Measurements from ENCODE around the gene CTAGE1. TPM values are rescaled to one million over a fixed set of nuclear protein-coding genes. Genes with fewer than 3 reads are reported as not detected.
"Not testable (repeated sequence)": the region's sequence is repeated elsewhere in the genome, so short reads cannot be mapped to it uniquely, and the experiment has no call there.

The CTAGE1 gene
- total RNA-seq, 2 experiments from 2014 or later = not detected

- Mint-ChIP-seq H3K27me3 (no peaks in the 10 kb centered on the region), H3K4me1 (ENCODE audit: low read depth) (no peaks in the 10 kb centered on the region), H3K4me3 (no peak overlapping the region), H3K27ac (no peak overlapping the region), H3K9me3 (peaks cover 17% of the 10 kb centered on the region), H3K36me3 (no peaks in the 10 kb centered on the region)
- intact Hi-C loops (cut with micrococcal nuclease) = no loop called here
- ChIA-PET POLR2A (no interaction called here), CTCF (interaction anchor here (1.1 kb wide), 1 partner anchor 25 kb away, joined by 3 read pairs; no protein-coding TSS in a partner anchor)
- DNase-seq = no peak
Observed at GRCh38 chr18:22408059-22408458, 9.7 kb downstream of the CTAGE1 start.

DNA sequence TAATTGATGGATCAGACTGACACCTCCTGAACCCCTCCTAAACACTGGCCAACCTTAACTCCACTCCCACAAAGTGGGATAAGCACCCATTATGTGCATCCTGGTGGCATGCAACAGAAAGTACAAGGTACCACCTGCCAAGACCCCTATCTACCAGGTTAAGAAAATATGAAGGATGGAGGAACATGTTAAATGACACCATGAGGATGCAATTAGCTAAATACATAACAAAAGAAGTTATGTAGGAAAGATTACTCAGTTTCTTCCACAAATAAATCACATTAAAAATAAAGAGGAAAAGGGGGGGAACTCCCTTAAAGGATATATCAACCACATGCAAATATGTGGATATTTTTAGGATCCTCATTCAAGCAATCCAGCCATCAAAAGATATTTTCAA, 12.6 kb downstream of the CTAGE1 start:
- Mint-ChIP-seq H3K4me1 (ENCODE audit: low read depth) (no peaks in the 10 kb centered on the region), H3K27me3 (no peaks in the 10 kb centered on the region), H3K36me3 (no peaks in the 10 kb centered on the region), H3K4me3 (no peak overlapping the region), H3K27ac (no peak overlapping the region), H3K9me3 (peaks cover 17% of the 10 kb centered on the region)
- DNase-seq = no peak
- intact Hi-C loops (cut with micrococcal nuclease) = loop anchor here (2.0 kb wide), 1 partner anchor 22 kb away; no protein-coding TSS in a partner anchor
- ChIA-PET POLR2A (no interaction called here), CTCF (no interaction called here)

- Mint-ChIP-seq H3K9me3 (peaks cover 11% of the 10 kb centered on the region), H3K4me1 (ENCODE audit: low read depth) (no peaks in the 10 kb centered on the region), H3K36me3 (no peaks in the 10 kb centered on the region), H3K27me3 (no peaks in the 10 kb centered on the region), H3K27ac (no peak overlapping the region), H3K4me3 (no peak overlapping the region)
- ChIA-PET POLR2A (no interaction called here), CTCF (no interaction called here)
- DNase-seq = no peak
- intact Hi-C loops (cut with micrococcal nuclease) = loop anchor here (2.0 kb wide), 1 partner anchor 23 kb away; no protein-coding TSS in a partner anchor
Observed at GRCh38 chr18:22403950-22404349, 13.8 kb downstream of the CTAGE1 start.

DNA sequence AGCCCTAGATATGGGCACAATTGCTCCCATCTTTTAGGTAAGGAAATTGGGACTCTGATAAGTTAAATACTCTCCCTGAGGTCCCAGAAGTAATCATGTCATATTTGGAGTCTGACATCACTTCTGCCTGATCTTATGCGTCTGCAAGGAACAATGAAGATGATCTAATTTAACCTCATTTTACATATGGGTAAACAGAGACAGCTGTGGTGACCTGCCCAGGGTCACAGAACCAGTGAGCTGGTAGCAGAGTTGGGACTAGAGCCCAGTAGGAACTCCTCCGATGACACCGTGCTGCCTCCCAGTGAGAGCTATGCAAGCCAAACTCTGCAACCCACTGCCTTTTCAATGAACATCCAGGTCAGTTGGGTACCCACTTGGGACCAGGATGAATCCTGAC, 17.8 kb downstream of the CTAGE1 start:
- no peak overlapping the region for H3K27ac Mint-ChIP-seq
- no peak overlapping the region for H3K4me3 Mint-ChIP-seq
- DNase-seq = no peak
- no peaks in the 10 kb centered on the region for H3K27me3 Mint-ChIP-seq
- CTCF ChIA-PET = no interaction called here
- H3K9me3 Mint-ChIP-seq = peaks cover 4% of the 10 kb centered on the region
- no peaks in the 10 kb centered on the region for H3K36me3 Mint-ChIP-seq
- no peaks in the 10 kb centered on the region for H3K4me1 Mint-ChIP-seq (ENCODE audit: low read depth)
- intact Hi-C loops (cut with micrococcal nuclease) = no loop called here
- POLR2A ChIA-PET = no interaction called here

- ChIA-PET CTCF (no interaction called here), POLR2A (no interaction called here)
- Mint-ChIP-seq H3K36me3 (no peaks in the 10 kb centered on the region), H3K4me3 (no peak overlapping the region), H3K4me1 (ENCODE audit: low read depth) (no peaks in the 10 kb centered on the region), H3K27me3 (no peaks in the 10 kb centered on the region), H3K27ac (no peak overlapping the region), H3K9me3 (no peaks in the 10 kb centered on the region)
- intact Hi-C loops (cut with micrococcal nuclease) = no loop called here
- no peak for DNase-seq
Observed at GRCh38 chr18:22398464-22398863, 19.3 kb downstream of the CTAGE1 start.

DNA sequence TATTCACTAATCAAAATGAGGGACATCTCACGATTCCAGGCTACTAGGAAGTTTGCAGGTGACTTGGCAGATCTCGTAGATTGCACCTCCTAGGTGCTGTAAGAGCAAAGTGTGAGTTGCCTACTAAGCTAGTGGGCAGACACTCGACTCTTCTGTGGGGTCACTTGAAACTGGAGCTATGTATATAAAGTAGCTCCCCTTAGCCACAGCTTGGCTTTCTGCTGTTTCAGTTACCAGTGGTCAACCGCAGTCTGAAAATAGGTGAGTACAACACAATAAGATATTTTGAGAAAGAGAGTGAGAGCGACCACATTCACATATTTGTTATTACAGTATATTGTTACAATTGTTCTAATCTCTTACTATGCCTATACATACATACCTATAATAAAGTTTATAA, 23.3 kb downstream of the CTAGE1 start:
- H3K9me3 Mint-ChIP-seq = no peaks in the 10 kb centered on the region
- no peaks in the 10 kb centered on the region for H3K27me3 Mint-ChIP-seq

GRCh38 chr18:22393164-22393563, 24.6 kb downstream of the CTAGE1 start:
- H3K36me3 Mint-ChIP-seq; H3K27ac Mint-ChIP-seq; H3K9me3 Mint-ChIP-seq; intact Hi-C loops (cut with micrococcal nuclease); H3K4me1 Mint-ChIP-seq (ENCODE audit: low read depth); DNase-seq; POLR2A ChIA-PET; CTCF ChIA-PET; H3K4me3 Mint-ChIP-seq; H3K27me3 Mint-ChIP-seq: not testable (repeated sequence)

More for the DNA sequence above, 23.3 kb downstream of the CTAGE1 start:
- Mint-ChIP-seq H3K4me1 (ENCODE audit: low read depth) (no peaks in the 10 kb centered on the region), H3K27ac (no peak overlapping the region), H3K36me3 (no peaks in the 10 kb centered on the region), H3K4me3 (no peak overlapping the region)
- POLR2A ChIA-PET = no interaction called here
- intact Hi-C loops (cut with micrococcal nuclease) = no loop called here
- no peak for DNase-seq
- CTCF ChIA-PET = no interaction called here

DNA sequence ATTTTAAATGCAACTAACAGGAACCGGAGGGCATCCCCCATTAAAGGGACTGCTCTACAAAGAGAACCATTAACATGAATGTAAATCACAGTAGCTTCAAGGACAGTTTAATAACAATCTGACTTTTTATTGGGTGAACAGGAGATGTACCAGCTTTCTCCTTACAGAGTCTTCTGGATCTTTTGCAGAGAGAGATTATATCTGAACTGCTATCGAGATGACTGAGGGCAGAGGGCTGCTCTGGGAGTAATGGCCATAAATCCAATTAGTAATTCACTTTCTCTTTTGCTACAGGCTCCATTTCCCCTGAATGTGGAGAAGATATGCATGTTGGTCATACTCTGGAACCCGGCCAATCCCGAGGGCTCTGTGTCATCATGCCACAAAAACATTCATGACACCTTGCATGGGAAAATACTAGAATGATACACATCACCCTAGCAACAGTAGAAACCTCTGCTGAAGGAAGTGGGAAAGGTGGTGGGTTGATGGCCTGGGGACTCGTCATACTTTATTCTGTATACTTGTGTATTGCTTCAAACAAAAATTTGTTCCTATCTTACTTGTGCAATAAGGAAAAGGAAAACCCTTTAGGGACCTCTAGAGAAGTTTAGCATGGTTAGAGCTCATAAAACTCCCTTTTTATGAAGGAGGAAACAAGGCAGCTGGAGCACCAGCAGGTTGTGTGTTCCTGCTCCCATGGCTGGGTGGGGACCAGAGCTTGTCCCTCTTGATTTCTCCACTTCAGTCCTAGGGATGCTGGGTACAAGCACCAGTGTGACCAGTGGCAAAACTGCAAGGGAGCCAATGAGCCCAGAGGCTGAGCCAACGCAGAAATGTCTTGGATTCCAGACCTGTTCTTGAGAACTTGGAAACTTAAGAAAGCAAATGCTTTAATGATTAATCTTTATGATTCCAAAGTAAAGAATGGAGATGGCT, 26.0 kb downstream of the CTAGE1 start:
- Mint-ChIP-seq H3K4me1 (ENCODE audit: low read depth) (no peaks in the 10 kb centered on the region), H3K9me3 (no peaks in the 10 kb centered on the region), H3K27me3 (no peaks in the 10 kb centered on the region), H3K27ac (no peak overlapping the region), H3K36me3 (no peaks in the 10 kb centered on the region), H3K4me3 (no peak overlapping the region)
- POLR2A ChIA-PET = no interaction called here
- DNase-seq = peak; percentile 46
- intact Hi-C loops (cut with micrococcal nuclease) = no loop called here
- CTCF ChIA-PET = no interaction called here

DNA sequence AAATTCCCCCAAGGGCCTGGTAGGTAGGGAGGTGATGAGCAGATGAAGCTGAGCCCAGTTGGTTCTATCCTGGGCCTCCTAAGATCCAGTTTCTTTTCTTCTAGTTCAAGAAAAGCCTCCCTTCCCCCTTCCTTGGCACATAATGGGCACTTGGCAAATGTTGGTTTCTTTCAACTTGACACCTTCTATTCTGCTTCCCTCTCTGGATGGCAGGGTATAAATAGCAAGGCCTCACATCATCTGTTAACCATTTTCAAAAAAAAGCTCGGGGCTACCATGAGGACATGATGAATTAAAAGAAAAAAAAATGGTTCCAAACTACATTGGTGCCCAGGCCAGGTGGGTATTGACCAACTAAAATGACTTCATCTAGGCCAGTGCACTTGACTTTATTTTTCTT, 29.9 kb downstream of the CTAGE1 start:
- Mint-ChIP-seq H3K9me3 (no peaks in the 10 kb centered on the region), H3K27ac (no peak overlapping the region), H3K4me3 (no peak overlapping the region), H3K27me3 (no peaks in the 10 kb centered on the region), H3K4me1 (ENCODE audit: low read depth) (no peaks in the 10 kb centered on the region), H3K36me3 (no peaks in the 10 kb centered on the region)
- POLR2A ChIA-PET = no interaction called here
- intact Hi-C loops (cut with micrococcal nuclease) = no loop called here
- CTCF ChIA-PET = no interaction called here
- no peak for DNase-seq

DNA sequence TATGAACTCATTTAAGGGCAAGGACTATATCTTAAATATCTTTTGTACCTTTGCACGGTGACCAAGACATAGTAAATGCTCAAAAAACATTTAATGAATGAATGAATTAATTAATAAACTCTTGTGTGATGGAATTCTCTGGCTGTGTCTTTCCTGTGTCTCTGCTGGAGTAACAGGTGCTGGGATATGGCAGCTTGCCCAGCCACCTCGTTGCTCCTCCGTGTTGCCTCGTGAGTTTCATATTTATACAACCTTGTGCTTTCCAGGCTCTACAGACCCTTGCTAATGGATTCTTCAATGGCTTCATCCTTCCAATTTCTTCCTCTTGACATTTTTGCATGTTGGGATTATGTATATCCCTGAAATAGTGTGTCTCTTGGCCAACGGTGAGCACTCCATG, 30.4 kb downstream of the CTAGE1 start:
- intact Hi-C loops (cut with micrococcal nuclease) = no loop called here
- no peaks in the 10 kb centered on the region for H3K36me3 Mint-ChIP-seq
- H3K9me3 Mint-ChIP-seq = no peaks in the 10 kb centered on the region
- DNase-seq = no peak
- no peaks in the 10 kb centered on the region for H3K4me1 Mint-ChIP-seq (ENCODE audit: low read depth)
- no peak overlapping the region for H3K4me3 Mint-ChIP-seq
- H3K27ac Mint-ChIP-seq = no peak overlapping the region
- CTCF ChIA-PET = no interaction called here
- no peaks in the 10 kb centered on the region for H3K27me3 Mint-ChIP-seq
- POLR2A ChIA-PET = no interaction called here

GRCh38 chr18:22385718-22386117, 32.0 kb downstream of the CTAGE1 start:
- Mint-ChIP-seq H3K9me3 (no peaks in the 10 kb centered on the region), H3K27ac (no peak overlapping the region), H3K4me3 (no peak overlapping the region), H3K27me3 (no peaks in the 10 kb centered on the region), H3K4me1 (ENCODE audit: low read depth) (no peaks in the 10 kb centered on the region), H3K36me3 (no peaks in the 10 kb centered on the region)
- ChIA-PET POLR2A (no interaction called here), CTCF (no interaction called here)
- intact Hi-C loops (cut with micrococcal nuclease) = no loop called here
- DNase-seq = no peak

- Mint-ChIP-seq H3K9me3 (no peaks in the 10 kb centered on the region), H3K27ac (no peak overlapping the region), H3K4me3 (no peak overlapping the region), H3K4me1 (ENCODE audit: low read depth) (no peaks in the 10 kb centered on the region), H3K27me3 (no peaks in the 10 kb centered on the region), H3K36me3 (no peaks in the 10 kb centered on the region)
- POLR2A ChIA-PET = no interaction called here
- CTCF ChIA-PET = interaction anchor here (1.1 kb wide), 1 partner anchor 102 kb away, joined by 4 read pairs; no protein-coding TSS in a partner anchor
- peak; percentile 9 for DNase-seq
- intact Hi-C loops (cut with micrococcal nuclease) = loop anchor here (10.0 kb wide), 1 partner anchor 64 kb away; no protein-coding TSS in a partner anchor
Observed at GRCh38 chr18:22378672-22379282, 38.9 kb downstream of the CTAGE1 start.

DNA sequence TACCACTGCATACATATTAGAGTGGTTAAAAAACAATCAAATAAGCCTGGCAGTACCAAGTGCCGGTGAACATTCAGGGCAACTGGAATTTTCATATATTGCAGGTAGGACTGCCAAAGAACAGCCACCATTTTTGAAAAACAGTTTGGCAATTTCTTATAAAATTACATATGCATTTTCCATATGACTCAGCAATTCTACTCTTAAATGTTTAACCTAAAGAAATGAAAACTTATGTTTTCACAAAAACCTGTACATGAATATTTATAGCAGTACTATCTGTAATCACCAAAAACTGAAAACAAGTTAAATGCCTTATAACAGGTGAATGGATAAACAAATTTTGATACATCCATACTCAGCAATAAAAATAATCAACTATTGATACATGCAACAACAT, 39.9 kb downstream of the CTAGE1 start:
- Mint-ChIP-seq H3K27me3 (no peaks in the 10 kb centered on the region), H3K4me3 (no peak overlapping the region), H3K36me3 (no peaks in the 10 kb centered on the region), H3K9me3 (peaks cover 2% of the 10 kb centered on the region), H3K27ac (no peak overlapping the region), H3K4me1 (ENCODE audit: low read depth) (no peaks in the 10 kb centered on the region)
- intact Hi-C loops (cut with micrococcal nuclease) = loop anchor here (10.0 kb wide), 1 partner anchor 63 kb away; no protein-coding TSS in a partner anchor
- ChIA-PET CTCF (no interaction called here), POLR2A (no interaction called here)
- DNase-seq = no peak
